T-helper 1 cell treated with Interleukin-12 subunit alpha and Interleukin-12 subunit beta and Interleukin-4 antibody, amounts not matched to agents 30 ng/mL and 1 ng/mL, for 36 hours (primary cell): ENCODE data around the gene HES4. TPM values are rescaled to one million over a fixed set of nuclear protein-coding genes. Genes with fewer than 3 reads are reported as not detected.

Source experiments
- intact Hi-C: fragments of 100-400 bp; cut with micrococcal nuclease; formaldehyde crosslinking; loops from one replicate; pipeline ENCODE4 v1.15.1; 2024
- total RNA-seq: library from RNA; stranded (reverse); gene quantifications from 2 replicates; pipeline ENCODE4 v1.2.3, GENCODE V29; 2022

The HES4 gene
- total RNA-seq, 1 donor from 2014 or later: 0.39 TPM

- intact Hi-C loops: loop anchor here (5.0 kb wide), 2 partner anchors 49 to 256 kb away; partner anchors contain the start of gene TNFRSF4
These were observed 43.3 kb downstream of the HES4 start for GRCh38 chr1:956636-957035.

- intact Hi-C loops: loop anchor here (5.0 kb wide), 2 partner anchors 48 to 257 kb away; partner anchors contain the start of gene TNFRSF4
These were observed 44.4 kb downstream of the HES4 start for GRCh38 chr1:955474-955873.

GRCh38 chr1:954927-955326, 45.0 kb downstream of the HES4 start:
- intact Hi-C loops: loop anchor here (5.0 kb wide), 2 partner anchors 48 to 257 kb away; partner anchors contain the start of gene TNFRSF4

GRCh38 chr1:953524-954320, 46.2 kb downstream of the HES4 start:
- intact Hi-C loops: no loop called here

- intact Hi-C loops: no loop called here
These were observed 47.3 kb downstream of the HES4 start for GRCh38 chr1:952603-953002.

GRCh38 chr1:952201-952600, 47.7 kb downstream of the HES4 start:
- intact Hi-C loops: no loop called here

- intact Hi-C loops: no loop called here
These were observed 48.5 kb downstream of the HES4 start for GRCh38 chr1:951364-951763.

- intact Hi-C loops: no loop called here
These were observed 49.0 kb downstream of the HES4 start for GRCh38 chr1:950881-951280.

GRCh38 chr1:950268-950667, 49.6 kb downstream of the HES4 start:
- intact Hi-C loops: no loop called here

Other genes starting within 250 kb of the HES4 start
- gene SAMD11, start 76.2 kb downstream of the HES4 start, total RNA-seq: not detected in 2 replicates
- 90.0 and 93.1 TPM in 2 replicates for gene NOC2L, start 40.8 kb downstream of the HES4 start, total RNA-seq
- gene KLHL17, start 39.5 kb downstream of the HES4 start, total RNA-seq: 26.0 and 28.3 TPM in 2 replicates
- 2.2 and 2.4 TPM in 2 replicates for gene PLEKHN1, start 33.6 kb downstream of the HES4 start, total RNA-seq
- gene PERM1, start 18.0 kb downstream of the HES4 start, total RNA-seq: not detected in 2 replicates
- 210 and 211 TPM in 2 replicates for gene ISG15, start 13.4 kb upstream of the HES4 start, total RNA-seq
- gene AGRN, start 20.0 kb upstream of the HES4 start, total RNA-seq: 12.7 and 12.9 TPM in 2 replicates
- gene RNF223, start 74.2 kb upstream of the HES4 start, total RNA-seq: not detected in 2 replicates
- gene C1orf159, start 116.0 kb upstream of the HES4 start, total RNA-seq: 22.9 and 23.7 TPM in 2 replicates
- gene TTLL10, start 173.8 kb upstream of the HES4 start, total RNA-seq: 1.7 and 3.7 TPM in 2 replicates
- 175 and 176 TPM in 2 replicates for gene TNFRSF18, start 206.5 kb upstream of the HES4 start, total RNA-seq
- gene TNFRSF4, start 214.1 kb upstream of the HES4 start, total RNA-seq: 406 and 418 TPM in 2 replicates
- gene SDF4, start 231.9 kb upstream of the HES4 start, total RNA-seq: 161 and 167 TPM in 2 replicates
- 30.8 and 32.5 TPM in 2 replicates for gene B3GALT6, start 232.1 kb upstream of the HES4 start, total RNA-seq
- 1.5 and 3.5 TPM in 2 replicates for gene C1QTNF12, start 246.6 kb upstream of the HES4 start, total RNA-seq